Natural killer cell (primary cell): ENCODE measurements around the gene LNPEP. TPM values are rescaled to one million over a fixed set of nuclear protein-coding genes. Genes with fewer than 3 reads are reported as not detected.

Source experiments
- ATAC-seq, 3 donors: fragments of 150-1000 bp in 2 of 3; fragments of 200-7000 bp in 1 of 3; cut with Tn5 transposase; 1 replicate in 1 of 3; 2 replicates in 2 of 3; pipeline ENCODE4 v1.10.0; 2021; ENCODE audit warnings: mild to moderate bottlenecking in 2 of 3, moderate library complexity in 2 of 3
- DNase-seq, 2 donors: peaks; one replicate each; pipeline versions ENCODE4 v3.0.0 to v3.0.0-alpha.2; 2013 to 2021; ENCODE audit warnings: mixed read lengths in 1 of 2
- H3K27ac ChIP-seq: one replicate; pipeline ENCODE4 v1.5.1; 2013; ENCODE audit warnings: mild to moderate bottlenecking, low read length
- H3K27me3 ChIP-seq: one replicate; pipeline ENCODE4 v1.6.1; 2013; ENCODE audit warnings: low read length; ENCODE audit not compliant: control insufficient read depth, insufficient read depth
- H3K36me3 ChIP-seq: one replicate; pipeline ENCODE4 v1.6.1; 2013; ENCODE audit warnings: low read length; ENCODE audit not compliant: control insufficient read depth, insufficient read depth
- H3K4me1 ChIP-seq: one replicate; pipeline ENCODE4 v1.6.1; 2013; ENCODE audit warnings: low read length; ENCODE audit not compliant: control insufficient read depth, insufficient read depth
- H3K4me3 ChIP-seq: one replicate; pipeline ENCODE4 v1.5.1; 2013; ENCODE audit warnings: low read length
- H3K9me3 ChIP-seq: one replicate; pipeline ENCODE4 v1.6.1; 2013; ENCODE audit warnings: low read length; ENCODE audit not compliant: control insufficient read depth, insufficient read depth
- H3K27ac Mint-ChIP-seq, 2 donors: one replicate each; pipeline ENCODE4 v1.8.0; 2022; ENCODE audit warnings: mild to moderate bottlenecking in 2 of 2, mixed read lengths in 2 of 2, moderate library complexity in 1 of 2
- H3K27me3 Mint-ChIP-seq, 2 donors: one replicate each; pipeline ENCODE4 v1.8.0; 2022; ENCODE audit warnings: low read depth in 2 of 2, mixed read lengths in 2 of 2
- H3K36me3 Mint-ChIP-seq: one replicate; pipeline ENCODE4 v1.8.0; 2022; ENCODE audit warnings: mixed read lengths
- H3K4me1 Mint-ChIP-seq, 2 donors: one replicate each; pipeline ENCODE4 v1.8.0; 2022; ENCODE audit warnings: mixed read lengths in 2 of 2
- H3K4me3 Mint-ChIP-seq: one replicate; pipeline ENCODE4 v1.8.0; 2022; ENCODE audit warnings: mild to moderate bottlenecking, moderate library complexity, mixed read lengths
- H3K9me3 Mint-ChIP-seq, 2 donors: one replicate each; pipeline ENCODE4 v1.8.0; 2022; ENCODE audit warnings: mixed read lengths in 2 of 2
- WGBS: methylation state at CpG from one replicate; pipeline ENCODE4 v1.1.7; 2013; ENCODE audit warnings: missing lambda C conversion rate; ENCODE audit not compliant: insufficient coverage; 5-methylcytosine and 5-hydroxymethylcytosine counted together
- intact Hi-C: fragments of 100-400 bp; cut with micrococcal nuclease; formaldehyde crosslinking; loops from one replicate; pipeline ENCODE4 v1.14.2; 2022
- total RNA-seq, 4 donors: library from RNA; stranded (reverse); fragments of 120-200 nt in 1 of 4; gene quantifications; one replicate each; pipeline versions ENCODE4 v1.2.3 to v1.2.4, GENCODE V29; 2013 to 2022
- TF ChIP-seq, protein P1 (sequence below): fragments of 200-600 bp; IDR thresholded peaks from one replicate; pipeline ENCODE4 v1.8.0; 2022; ENCODE audit warnings: antibody characterized with exemption

The LNPEP gene
- total RNA-seq, 3 donors from 2014 or later (not counting 1 experiment from before 2014, with no cell fraction given): 126 to 162 (median 135) TPM

DNA sequence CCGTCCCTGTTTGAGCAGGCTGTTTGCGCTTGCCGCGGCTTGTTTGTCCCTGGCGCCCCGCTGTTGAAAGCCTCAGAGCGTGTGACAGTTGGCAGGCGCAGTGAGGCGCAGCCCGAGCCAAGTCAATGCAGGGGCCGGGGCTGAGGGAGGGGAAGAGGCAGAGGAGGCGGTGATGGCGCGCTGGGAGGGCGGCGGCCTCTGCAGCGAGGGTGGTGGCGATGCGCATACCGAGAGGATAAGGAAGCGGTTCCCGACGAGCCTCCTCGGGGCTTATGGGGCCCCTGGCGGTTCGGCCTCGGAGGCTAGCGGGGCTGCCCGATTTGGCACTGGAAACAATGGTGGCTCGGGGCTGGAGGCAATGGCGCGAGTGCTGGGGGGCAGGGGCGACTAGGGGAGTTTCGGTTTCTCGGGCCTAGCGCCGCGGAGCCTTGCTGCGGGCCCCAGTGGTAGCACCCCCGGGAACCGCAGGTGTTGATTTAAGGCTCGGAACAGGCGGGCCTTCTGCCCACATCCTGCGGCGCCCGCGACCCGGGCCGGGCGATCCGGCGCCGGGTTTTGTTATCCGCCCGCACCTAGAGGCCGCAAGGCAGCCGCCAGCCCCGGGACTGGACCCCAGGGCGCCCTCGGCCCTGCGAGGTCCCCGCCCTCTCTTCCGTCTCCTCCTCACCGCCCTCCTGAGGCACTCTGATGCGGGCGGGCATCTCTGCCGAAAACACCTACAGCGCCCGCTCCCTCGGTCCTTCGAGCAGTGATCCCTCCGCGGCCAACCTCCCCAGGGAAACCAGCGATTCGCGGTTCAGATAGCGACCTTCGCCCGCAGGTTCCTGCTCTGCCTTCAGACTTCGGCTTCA lies 947 bp upstream of the LNPEP start:
- H3K27ac Mint-ChIP-seq: peak overlapping the region; percentile 93 to 94
- intact Hi-C loops: loop anchor here (1.0 to 5.0 kb wide), 9 partner anchors 16 to 1992 kb away; partner anchors contain the start of genes CHD1, ELL2, ERAP1 and GLRX
- Histone ChIP-seq H3K27me3 (no peaks in the 10 kb centered on the region), H3K27ac (peak overlapping the region; percentile 91), H3K9me3 (no peaks in the 10 kb centered on the region), H3K4me3 (peak overlapping the region; percentile 93), H3K4me1 (peaks cover 19% of the 10 kb centered on the region), H3K36me3 (no peaks in the 10 kb centered on the region)
- WGBS: under 1% methylated on average over 80 of the region's 80 CpGs
- no peaks in the 10 kb centered on the region for H3K9me3 Mint-ChIP-seq
- ATAC-seq (peak; percentile 66 to 88 (median 76)), DNase-seq (peak; percentile 96 to 97)
- H3K36me3 Mint-ChIP-seq: no peaks in the 10 kb centered on the region
- TF ChIP-seq, protein P1, sequence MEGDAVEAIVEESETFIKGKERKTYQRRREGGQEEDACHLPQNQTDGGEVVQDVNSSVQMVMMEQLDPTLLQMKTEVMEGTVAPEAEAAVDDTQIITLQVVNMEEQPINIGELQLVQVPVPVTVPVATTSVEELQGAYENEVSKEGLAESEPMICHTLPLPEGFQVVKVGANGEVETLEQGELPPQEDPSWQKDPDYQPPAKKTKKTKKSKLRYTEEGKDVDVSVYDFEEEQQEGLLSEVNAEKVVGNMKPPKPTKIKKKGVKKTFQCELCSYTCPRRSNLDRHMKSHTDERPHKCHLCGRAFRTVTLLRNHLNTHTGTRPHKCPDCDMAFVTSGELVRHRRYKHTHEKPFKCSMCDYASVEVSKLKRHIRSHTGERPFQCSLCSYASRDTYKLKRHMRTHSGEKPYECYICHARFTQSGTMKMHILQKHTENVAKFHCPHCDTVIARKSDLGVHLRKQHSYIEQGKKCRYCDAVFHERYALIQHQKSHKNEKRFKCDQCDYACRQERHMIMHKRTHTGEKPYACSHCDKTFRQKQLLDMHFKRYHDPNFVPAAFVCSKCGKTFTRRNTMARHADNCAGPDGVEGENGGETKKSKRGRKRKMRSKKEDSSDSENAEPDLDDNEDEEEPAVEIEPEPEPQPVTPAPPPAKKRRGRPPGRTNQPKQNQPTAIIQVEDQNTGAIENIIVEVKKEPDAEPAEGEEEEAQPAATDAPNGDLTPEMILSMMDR: no peak
- no peaks in the 10 kb centered on the region for H3K27me3 Mint-ChIP-seq
- H3K4me3 Mint-ChIP-seq: peak overlapping the region; percentile 91
- peaks cover 77 to 82% of the 10 kb centered on the region in 2 donors for H3K4me1 Mint-ChIP-seq

DNA sequence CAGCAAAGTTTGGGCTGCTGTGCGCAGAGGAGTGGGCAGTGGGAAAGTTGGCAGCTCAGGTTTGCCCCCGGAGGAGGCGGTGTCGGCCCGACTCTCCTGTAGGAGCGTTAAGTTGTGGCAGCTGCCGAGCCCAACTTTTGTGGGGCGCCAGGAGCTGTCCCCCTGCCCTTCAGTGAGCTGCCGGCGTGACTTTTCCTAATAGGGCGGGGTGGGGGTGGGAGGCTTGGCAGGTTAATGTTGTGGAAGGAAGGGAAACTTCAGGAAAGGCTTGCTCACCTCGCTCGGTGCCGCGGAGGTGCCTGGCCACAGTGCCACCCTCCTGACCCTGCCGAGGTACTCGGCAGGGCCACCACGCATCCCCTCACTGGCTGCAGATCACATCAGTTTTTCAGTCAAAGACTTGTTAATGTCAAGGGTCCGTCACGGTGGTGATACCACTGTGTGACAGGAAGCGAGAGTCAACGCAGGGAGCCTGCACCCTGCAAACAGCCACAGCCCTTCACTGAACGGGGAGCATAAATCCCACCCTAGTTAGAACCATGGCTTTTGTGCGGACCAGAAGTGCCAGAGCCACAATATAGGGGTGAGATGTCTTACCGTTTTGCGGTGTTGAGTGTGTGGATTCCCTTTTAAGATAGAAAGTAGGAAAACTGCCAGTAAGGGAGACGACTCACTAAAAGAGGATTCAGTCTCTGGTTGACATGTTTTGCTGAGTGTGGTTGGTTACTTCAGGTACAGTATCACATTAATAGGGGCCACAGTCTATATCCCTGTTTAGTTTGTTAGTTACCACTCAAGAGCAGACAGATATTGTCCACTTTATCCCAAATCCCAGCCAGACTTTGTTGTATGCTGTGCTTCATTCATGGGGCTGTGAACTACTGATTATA lies 796 bp downstream of the LNPEP start:
- Histone ChIP-seq H3K36me3 (peaks cover 3% of the 10 kb centered on the region), H3K9me3 (no peaks in the 10 kb centered on the region), H3K4me3 (peak overlapping the region; percentile 93), H3K27me3 (no peaks in the 10 kb centered on the region), H3K27ac (peak overlapping the region; percentile 91), H3K4me1 (peaks cover 20% of the 10 kb centered on the region)
- TF ChIP-seq, protein P1: no peak
- Mint-ChIP-seq H3K27ac (peak overlapping the region; percentile 93 to 94), H3K9me3 (no peaks in the 10 kb centered on the region), H3K36me3 (no peaks in the 10 kb centered on the region), H3K4me1 (peaks cover 76 to 82% of the 10 kb centered on the region in 2 donors), H3K4me3 (peak overlapping the region; percentile 91), H3K27me3 (no peaks in the 10 kb centered on the region)
- ATAC-seq: peak; percentile 11 to 18 (median 13)
- peak; percentile 63 to 69 for DNase-seq
- under 1% methylated on average over 27 of the region's 27 CpGs for WGBS
- intact Hi-C loops: loop anchor here (1.0 to 5.0 kb wide), 6 partner anchors 21 to 1991 kb away; partner anchors contain the start of genes CHD1, ELL2, ERAP2 and GLRX

DNA sequence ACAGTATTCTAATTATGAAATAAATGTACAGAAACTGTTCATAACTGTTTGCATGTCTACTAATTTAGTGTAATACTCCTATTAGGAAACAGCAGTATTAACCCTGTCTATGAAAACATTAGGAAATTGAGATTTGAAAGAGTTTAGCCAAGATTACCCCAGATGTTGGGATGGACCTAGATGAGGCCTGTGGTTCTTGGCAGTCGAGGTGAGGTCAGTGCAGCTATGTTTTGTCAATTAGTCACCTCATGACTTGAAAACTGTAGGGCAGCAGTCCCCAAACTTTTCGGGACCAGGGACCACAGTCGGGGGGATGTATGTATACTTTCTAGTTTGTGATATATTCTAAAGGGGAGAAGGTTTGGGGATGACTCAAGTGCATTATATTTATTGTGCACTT lies 4.7 kb downstream of the LNPEP start:
- peak overlapping the region; percentile 70 for H3K4me3 Mint-ChIP-seq
- no peak for ATAC-seq
- H3K9me3 Mint-ChIP-seq: no peaks in the 10 kb centered on the region
- DNase-seq: no peak
- 71% methylated on average over 3 of the region's 3 CpGs for WGBS
- Histone ChIP-seq H3K27me3 (no peaks in the 10 kb centered on the region), H3K4me3 (no peak overlapping the region), H3K36me3 (peaks cover 5% of the 10 kb centered on the region), H3K9me3 (no peaks in the 10 kb centered on the region), H3K4me1 (peaks cover 34% of the 10 kb centered on the region), H3K27ac (no peak overlapping the region)
- H3K36me3 Mint-ChIP-seq: no peaks in the 10 kb centered on the region
- peak overlapping the region; percentile 81 to 92 for H3K27ac Mint-ChIP-seq
- H3K27me3 Mint-ChIP-seq: no peaks in the 10 kb centered on the region
- TF ChIP-seq, protein P1: no peak
- peaks cover 73 to 85% of the 10 kb centered on the region in 2 donors for H3K4me1 Mint-ChIP-seq
- intact Hi-C loops: loop anchor here (5.0 kb wide), 1 partner anchor 968 kb away; no protein-coding TSS in a partner anchor
